Endothelial cell (in vitro differentiated cells): ENCODE data around the gene TNRC6B. TPM values are rescaled to one million over a fixed set of nuclear protein-coding genes. Genes with fewer than 3 reads are reported as not detected.

Experiments
- DNase-seq: peaks from one replicate; pipeline ENCODE4 v3.0.0; 2021; ENCODE audit warnings: low spot score
- H3K27ac Mint-ChIP-seq: one replicate; pipeline ENCODE4 v1.8.0; 2021; ENCODE audit warnings: mixed read lengths, inconsistent platforms; ENCODE audit not compliant: unreplicated experiment
- H3K27me3 Mint-ChIP-seq: one replicate; pipeline ENCODE4 v1.8.0; 2021; ENCODE audit warnings: mild to moderate bottlenecking, moderate library complexity, mixed read lengths, inconsistent platforms; ENCODE audit not compliant: unreplicated experiment
- H3K36me3 Mint-ChIP-seq: one replicate; pipeline ENCODE4 v1.8.0; 2021; ENCODE audit warnings: mild to moderate bottlenecking, low read depth, mixed read lengths, inconsistent platforms; ENCODE audit not compliant: unreplicated experiment
- H3K4me1 Mint-ChIP-seq: one replicate; pipeline ENCODE4 v1.8.0; 2021; ENCODE audit warnings: mild to moderate bottlenecking, mixed read lengths, inconsistent platforms; ENCODE audit not compliant: unreplicated experiment
- H3K4me3 Mint-ChIP-seq: one replicate; pipeline ENCODE4 v1.8.0; 2021; ENCODE audit warnings: mild to moderate bottlenecking, mixed read lengths, inconsistent platforms; ENCODE audit not compliant: unreplicated experiment
- H3K9me3 Mint-ChIP-seq: one replicate; pipeline ENCODE4 v1.8.0; 2021; ENCODE audit warnings: mixed read lengths, inconsistent platforms; ENCODE audit not compliant: unreplicated experiment
- total RNA-seq: library from RNA; stranded (reverse); fragmentation: NEBNext Ultra II Directional; extraction: Animal tissue kit (Norgen Biotek cat#: 25700); gene quantifications from one replicate; pipeline ENCODE4 v1.2.1, GENCODE V29; 2021; ENCODE audit not compliant: unreplicated experiment
- TF ChIP-seq, protein P1 (sequence below): fragments of 200-600 bp; sonication (generic); IDR thresholded peaks from one replicate; pipeline ENCODE4 v1.5.0; 2021; ENCODE audit warnings: antibody characterized with exemption; ENCODE audit not compliant: unreplicated experiment

TNRC6B gene
- total RNA-seq, 1 donor from 2014 or later: 53.4 TPM

DNA sequence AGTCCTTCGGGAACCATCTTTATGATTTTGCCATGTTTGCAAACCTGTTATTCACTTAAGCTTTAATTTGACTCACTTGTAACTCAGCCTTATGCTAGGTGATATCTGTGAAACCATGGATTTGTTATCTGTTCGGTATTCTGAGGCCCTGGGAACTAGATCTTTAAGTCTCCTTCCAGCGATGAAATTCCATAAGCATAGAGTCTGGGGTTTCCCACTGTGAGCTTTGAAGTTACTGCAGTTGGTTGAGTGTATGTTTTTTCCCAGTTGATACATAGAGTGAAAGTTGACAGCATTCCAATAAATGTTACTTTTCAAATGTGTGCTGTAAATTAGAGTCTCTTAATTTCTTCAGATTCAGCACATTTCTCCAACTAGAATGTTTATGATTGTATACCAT lies 66.9 kb downstream of the TNRC6B start:
- Mint-ChIP-seq H3K36me3 (no peaks in the 10 kb centered on the region), H3K4me1 (peaks cover 18% of the 10 kb centered on the region), H3K27ac (no peak overlapping the region), H3K9me3 (no peaks in the 10 kb centered on the region), H3K4me3 (no peak overlapping the region), H3K27me3 (no peaks in the 10 kb centered on the region)
- DNase-seq: no peak
- TF ChIP-seq, protein P1, sequence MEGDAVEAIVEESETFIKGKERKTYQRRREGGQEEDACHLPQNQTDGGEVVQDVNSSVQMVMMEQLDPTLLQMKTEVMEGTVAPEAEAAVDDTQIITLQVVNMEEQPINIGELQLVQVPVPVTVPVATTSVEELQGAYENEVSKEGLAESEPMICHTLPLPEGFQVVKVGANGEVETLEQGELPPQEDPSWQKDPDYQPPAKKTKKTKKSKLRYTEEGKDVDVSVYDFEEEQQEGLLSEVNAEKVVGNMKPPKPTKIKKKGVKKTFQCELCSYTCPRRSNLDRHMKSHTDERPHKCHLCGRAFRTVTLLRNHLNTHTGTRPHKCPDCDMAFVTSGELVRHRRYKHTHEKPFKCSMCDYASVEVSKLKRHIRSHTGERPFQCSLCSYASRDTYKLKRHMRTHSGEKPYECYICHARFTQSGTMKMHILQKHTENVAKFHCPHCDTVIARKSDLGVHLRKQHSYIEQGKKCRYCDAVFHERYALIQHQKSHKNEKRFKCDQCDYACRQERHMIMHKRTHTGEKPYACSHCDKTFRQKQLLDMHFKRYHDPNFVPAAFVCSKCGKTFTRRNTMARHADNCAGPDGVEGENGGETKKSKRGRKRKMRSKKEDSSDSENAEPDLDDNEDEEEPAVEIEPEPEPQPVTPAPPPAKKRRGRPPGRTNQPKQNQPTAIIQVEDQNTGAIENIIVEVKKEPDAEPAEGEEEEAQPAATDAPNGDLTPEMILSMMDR: no peak

DNA sequence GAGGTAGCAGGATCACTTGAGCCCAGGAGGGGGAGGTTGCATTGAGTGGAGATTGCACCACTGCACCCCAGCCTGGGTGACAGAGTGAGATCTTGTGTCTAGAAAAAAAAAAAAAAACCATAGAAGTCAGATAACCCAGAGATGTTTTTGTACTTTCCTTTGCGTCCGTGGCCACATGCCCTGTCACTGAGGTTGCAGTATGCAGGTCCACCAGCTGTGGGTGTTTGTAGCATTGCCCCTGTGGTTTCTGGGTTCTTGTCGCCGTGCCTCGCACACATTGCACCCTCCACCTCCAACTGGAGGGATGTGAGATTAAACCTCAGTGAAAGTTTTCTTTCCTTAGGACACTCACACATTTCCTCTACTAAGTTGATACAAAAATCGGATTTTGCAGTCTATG lies 70.3 kb downstream of the TNRC6B start:
- H3K27ac Mint-ChIP-seq: no peak overlapping the region
- DNase-seq: no peak
- H3K27me3 Mint-ChIP-seq: no peaks in the 10 kb centered on the region
- no peak overlapping the region for H3K4me3 Mint-ChIP-seq
- H3K4me1 Mint-ChIP-seq: peaks cover 26% of the 10 kb centered on the region
- H3K9me3 Mint-ChIP-seq: no peaks in the 10 kb centered on the region
- TF ChIP-seq, protein P1: no peak
- no peaks in the 10 kb centered on the region for H3K36me3 Mint-ChIP-seq

GRCh38 chr22:40249286-40249685 lies 71.6 kb downstream of the TNRC6B start:
- Mint-ChIP-seq H3K4me3 (no peak overlapping the region), H3K4me1 (peaks cover 28% of the 10 kb centered on the region), H3K9me3 (no peaks in the 10 kb centered on the region), H3K36me3 (peaks cover 10% of the 10 kb centered on the region), H3K27me3 (no peaks in the 10 kb centered on the region), H3K27ac (peak overlapping the region; percentile 78)
- TF ChIP-seq, protein P1: no peak
- DNase-seq: no peak

- Mint-ChIP-seq H3K9me3 (no peaks in the 10 kb centered on the region), H3K36me3 (peaks cover 11% of the 10 kb centered on the region), H3K4me1 (peaks cover 34% of the 10 kb centered on the region), H3K4me3 (no peak overlapping the region), H3K27me3 (peaks cover 4% of the 10 kb centered on the region), H3K27ac (no peak overlapping the region)
- TF ChIP-seq, protein P1: no peak
- no peak for DNase-seq
Measured at GRCh38 chr22:40250608-40251007, 72.9 kb downstream of the TNRC6B start.

DNA sequence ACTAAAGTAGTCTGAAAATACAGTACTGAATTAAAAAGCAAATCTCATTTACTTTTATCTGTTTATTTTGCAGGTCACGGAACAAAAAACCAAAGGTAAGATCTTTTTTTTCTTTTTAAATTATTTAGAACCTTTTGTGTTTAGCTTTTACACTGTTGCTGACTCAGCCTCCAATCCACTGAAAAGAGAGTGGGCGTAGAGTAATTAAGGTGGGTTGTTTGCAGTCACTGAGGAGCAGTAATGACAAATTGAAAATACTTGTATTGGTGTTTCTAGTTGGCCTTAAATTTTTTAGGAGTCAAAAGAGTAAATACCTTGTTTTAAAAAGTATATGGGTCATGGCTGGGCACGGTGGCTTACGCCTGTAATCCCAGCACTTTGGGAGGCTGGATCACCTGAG lies 73.4 kb downstream of the TNRC6B start:
- Mint-ChIP-seq H3K4me1 (peaks cover 39% of the 10 kb centered on the region), H3K9me3 (no peaks in the 10 kb centered on the region), H3K4me3 (no peak overlapping the region), H3K36me3 (peaks cover 11% of the 10 kb centered on the region), H3K27ac (no peak overlapping the region), H3K27me3 (peaks cover 4% of the 10 kb centered on the region)
- DNase-seq: no peak
- TF ChIP-seq, protein P1: no peak
